KBM-7 (cell line): Measurements from ENCODE around the gene PTH1R.

Experiments
- DNase-seq: peaks from one replicate; pipeline ENCODE4 v3.0.0-alpha.2; 2015
- in situ Hi-C: fragments of 300-500 bp; cut with MboI; formaldehyde crosslinking; loops from 2 replicates; pipeline ENCODE4 v1.14.3; 2020; ENCODE audit warnings: low sequenced_read_pairs, low pct_unique_long_range_greater_than_20kb, mixed read lengths

PTH1R gene

DNA sequence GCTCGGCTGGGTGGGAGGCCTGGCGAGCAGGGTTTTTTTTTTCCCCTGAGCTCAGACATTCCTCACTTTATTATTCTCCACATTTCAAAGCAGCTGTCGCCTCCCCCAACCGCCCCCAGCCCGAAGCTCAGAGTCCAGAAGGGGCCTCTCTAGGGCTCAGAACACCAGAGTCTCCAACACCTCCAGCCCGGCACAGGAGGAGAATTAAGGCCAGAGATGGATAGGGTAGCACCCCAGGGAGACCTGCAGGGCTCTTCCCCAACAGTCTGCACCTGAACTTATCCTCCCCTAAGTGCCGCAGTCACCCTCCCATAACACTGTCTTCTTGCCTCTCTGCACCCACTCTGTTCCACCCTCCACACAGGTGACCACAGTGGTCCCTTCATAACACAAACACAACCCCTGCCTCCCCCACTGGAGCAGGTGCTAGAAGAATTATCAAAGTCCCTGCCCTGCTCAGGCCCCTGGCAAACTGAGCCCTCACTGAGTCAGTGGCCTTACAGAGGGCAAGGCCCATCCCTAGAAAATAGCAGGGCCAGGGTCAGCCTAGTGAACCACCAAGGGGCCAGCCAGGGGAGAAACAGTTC is 28.4 kb upstream of the PTH1R start:
- no peak for DNase-seq
- in situ Hi-C loops, result no loop called here

GRCh38 chr3:46849686-46850467 is 27.6 kb upstream of the PTH1R start:
- DNase-seq, result no peak
- in situ Hi-C loops, result no loop called here

DNA sequence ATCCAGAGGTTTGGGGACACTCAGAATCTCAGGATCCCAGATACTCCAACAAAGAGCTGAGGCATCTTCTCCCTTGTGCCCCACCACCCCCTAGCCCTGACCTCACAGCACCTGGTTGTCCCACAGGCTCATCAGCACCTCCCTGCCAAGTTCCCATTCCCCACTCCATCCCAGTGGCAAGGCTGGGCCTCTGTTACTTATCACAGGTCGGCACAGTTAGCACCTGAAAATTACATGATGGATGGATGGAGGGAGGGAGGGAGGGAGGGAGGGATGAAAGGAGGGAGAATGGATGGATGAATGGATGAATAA is 27.1 kb upstream of the PTH1R start:
- in situ Hi-C loops, result no loop called here
- no peak for DNase-seq

GRCh38 chr3:46851364-46852333 is 25.9 kb upstream of the PTH1R start:
- in situ Hi-C loops, result no loop called here
- no peak for DNase-seq

- in situ Hi-C loops, result no loop called here
- no peak for DNase-seq
Measured at GRCh38 chr3:46852334-46852720, 25.2 kb upstream of the PTH1R start.

DNA sequence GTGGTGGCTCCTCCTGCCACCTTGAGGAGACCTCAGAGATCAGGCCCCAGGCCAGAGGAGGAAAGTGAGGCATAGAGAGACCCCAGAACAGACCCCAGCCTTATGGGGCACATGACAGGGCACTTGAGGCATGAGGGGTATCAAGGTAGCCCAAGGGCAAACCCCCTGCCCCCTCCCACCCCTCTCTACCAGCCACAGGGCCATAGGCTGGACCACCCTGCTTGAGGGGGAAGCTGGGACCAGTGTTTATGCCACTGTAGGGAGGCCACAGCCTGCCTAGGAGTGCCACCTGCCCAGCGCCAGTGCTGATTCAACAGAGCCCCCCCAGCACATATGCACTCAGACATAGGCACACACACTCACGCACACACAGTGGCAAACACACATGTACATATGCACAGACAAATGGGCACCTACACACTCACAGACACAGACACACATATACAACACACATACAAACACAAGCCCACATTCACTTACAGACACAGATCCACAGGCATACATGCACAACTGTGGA is 24.6 kb upstream of the PTH1R start:
- in situ Hi-C loops, result no loop called here
- no peak for DNase-seq

DNA sequence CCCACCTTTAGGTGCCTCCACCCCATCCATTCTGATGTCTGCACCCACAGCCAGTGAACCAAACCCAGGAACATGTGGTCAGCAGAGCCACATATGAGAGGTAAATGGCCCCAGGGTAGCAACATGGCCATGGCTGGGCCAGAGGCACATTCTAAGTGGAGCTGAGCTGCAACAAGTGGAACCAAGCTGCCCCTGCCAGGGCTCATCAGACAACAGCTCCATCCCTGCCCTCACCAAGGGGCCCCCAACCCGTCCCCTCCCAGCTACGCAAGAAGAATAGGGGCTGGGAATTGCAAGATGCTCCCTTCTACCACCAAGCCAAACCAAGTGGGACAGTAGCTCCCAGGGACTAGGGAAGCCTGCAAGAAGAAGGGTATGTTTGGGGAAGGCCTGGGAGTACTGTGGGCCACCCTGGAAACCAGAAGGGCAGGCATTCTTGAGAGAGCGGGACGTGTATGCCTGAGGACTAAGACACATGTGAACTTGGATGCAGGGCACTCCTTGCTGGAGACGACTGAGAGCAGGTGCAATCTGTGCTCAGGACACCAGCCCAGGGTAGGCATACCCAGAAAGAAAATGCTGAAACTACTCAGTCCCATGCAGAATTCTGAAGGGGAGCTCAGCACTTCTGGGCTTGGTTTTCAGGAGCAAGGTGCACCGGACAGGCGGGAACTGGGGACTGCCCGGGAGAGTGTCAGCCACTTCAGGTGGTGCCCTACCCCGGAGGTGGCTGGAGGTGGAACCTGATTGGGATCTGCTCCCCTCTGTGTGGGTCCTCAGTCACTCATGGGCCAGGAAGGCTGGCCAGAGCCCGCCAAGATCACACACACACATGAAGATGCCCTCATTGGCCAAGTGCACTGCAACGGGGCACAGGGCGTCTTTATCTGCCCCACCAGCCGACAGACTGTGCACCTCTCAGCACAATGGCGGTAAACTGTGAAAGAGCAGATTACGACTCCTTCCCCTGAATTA is 23.8 kb upstream of the PTH1R start:
- in situ Hi-C loops, result no loop called here
- no peak for DNase-seq

GRCh38 chr3:46854555-46854991 is 22.9 kb upstream of the PTH1R start:
- in situ Hi-C loops, result no loop called here
- DNase-seq, result no peak

DNA sequence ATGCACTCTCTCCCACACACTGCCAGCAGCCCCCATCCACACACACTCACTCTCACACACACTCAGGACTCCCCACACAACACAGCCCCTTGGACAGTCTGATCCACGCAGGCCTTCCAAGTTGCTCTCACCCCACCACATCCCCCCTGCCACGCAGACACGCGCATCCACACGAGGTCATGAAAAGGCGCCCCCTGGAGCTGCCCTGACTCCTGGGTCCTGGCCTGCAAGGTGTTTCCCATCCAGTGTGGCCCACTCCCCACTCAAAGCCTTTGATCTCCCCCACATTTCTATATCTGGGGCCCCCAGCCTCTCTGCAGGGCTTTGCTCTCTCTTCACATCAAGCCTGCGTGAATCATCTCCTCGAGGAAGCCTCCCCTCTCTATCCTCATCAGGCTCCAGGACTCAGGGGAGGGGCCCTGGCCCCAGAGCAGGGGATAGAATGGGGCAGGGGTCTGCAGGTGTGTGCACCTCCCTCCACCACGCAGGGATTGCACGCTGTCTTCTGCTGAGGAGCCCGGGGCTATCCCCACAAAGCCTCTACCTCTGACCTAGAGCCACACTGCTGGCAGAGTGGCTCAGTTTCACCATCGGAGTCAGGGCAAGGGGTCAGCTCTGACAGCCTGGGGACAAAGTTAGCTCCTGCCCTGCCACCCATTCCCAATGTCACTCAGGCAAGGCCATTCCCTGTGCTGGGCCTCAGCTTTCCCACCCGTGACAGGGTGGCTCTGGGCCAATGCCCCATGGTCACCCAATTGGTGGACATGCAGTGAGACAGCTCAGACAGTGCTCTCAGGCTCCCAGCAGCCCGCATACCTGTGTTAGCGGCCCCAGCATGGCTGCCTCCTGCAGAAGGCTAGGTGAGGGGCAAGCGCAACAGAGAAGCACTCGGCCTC is 20.7 kb upstream of the PTH1R start:
- no peak for DNase-seq
- in situ Hi-C loops, result no loop called here

DNA sequence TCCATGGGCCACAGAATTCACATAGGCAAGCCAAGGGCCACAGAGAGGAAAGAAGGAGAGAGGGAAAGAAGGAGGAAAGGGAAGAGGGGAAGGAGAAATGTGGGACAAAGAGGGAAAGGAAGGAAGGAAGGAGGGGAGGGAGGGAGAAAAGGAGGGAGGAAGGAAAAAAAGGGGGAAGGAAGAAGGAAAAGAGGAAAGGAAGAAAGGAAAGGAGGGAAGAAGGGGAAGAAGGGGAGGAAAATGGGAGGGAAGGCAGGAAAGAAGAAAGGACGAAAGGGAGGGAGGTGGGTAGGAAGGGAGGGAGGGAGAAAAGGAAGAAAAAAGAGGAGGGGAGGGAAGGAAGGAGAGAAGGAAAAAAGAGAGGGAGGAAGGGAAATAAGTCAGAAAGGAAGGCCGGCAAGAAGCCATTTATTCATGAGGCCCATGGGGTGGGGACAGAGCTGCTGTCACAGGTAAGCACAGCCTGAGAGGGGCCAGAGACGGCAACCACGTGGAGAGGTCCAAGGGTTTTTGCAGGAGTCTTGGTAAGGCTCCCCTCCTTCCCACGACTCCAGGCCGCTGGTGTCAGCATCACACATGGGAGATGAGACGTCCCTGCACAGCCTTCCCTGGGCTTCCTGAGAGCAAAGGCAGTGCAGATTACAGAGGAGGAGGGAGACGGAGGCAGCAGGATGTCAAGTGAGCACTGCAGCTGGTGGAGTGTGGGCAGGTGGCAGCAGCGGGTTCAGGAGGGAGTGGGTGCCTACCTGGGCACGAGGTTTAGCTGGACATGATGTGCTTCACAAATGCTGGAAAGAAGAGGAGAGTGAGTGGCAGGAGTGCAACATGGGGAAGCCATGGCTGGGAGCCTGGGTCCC is 19.8 kb upstream of the PTH1R start:
- DNase-seq, result no peak
- in situ Hi-C loops, result no loop called here

- DNase-seq, result no peak
Measured at GRCh38 chr3:46858456-46858855, 19.1 kb upstream of the PTH1R start.

DNA sequence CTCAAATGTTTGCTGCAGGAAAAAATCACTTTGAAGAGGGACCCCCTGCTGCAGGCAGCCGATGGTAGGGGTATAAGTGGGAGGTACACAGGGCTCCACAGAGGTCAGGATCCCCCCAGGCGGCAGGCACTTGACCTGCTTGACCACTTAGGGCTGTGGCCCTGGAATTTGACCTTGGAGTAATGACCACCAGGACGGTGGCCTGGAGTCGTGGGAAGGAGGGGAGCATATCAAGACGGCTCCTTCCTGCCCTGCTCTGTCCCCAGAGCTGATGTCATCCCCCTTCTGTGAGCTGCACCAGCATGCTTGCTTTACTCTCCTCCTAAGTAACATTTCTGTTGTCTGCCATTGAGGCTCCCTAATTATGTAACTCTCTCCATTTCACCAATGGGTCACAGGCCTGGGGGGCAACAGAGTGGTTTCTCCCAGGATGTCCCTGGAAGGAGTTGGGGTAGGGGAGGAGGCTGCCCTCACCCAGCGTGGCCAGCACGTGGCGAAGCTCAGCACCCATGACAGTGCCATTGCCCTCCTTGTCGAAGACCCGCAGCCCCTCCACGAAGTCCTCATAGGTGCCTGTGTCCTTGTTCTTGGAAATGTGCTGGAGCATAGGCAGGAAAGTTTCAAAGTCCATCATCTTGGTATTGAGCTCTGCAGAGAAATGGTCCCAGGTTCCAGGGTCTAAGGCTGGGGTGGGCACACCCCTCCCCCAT is 18.4 kb upstream of the PTH1R start:
- DNase-seq, result no peak
- in situ Hi-C loops, result no loop called here

More at GRCh38 chr3:46858456-46858855, 19.1 kb upstream of the PTH1R start:
- in situ Hi-C loops, result no loop called here

GRCh38 chr3:46860017-46860809 is 17.3 kb upstream of the PTH1R start:
- peak; percentile 28 for DNase-seq
- in situ Hi-C loops, result no loop called here

GRCh38 chr3:46860810-46861604 is 16.5 kb upstream of the PTH1R start:
- no peak for DNase-seq
- in situ Hi-C loops, result no loop called here
